ENCODE results near the gene GPR3. TPM values are rescaled to one million over a fixed set of nuclear protein-coding genes. Genes with fewer than 3 reads are reported as not detected.

The GPR3 gene
- total and polyA plus RNA-seq, 7 donors = 0.12 to 1.3 (median 0.42) TPM; not detected in 2

GRCh38 chr1:27435566-27436203 is 43.3 kb downstream of the GPR3 start:
- ATAC-seq = peak in 1 of 4 donors; percentile 24
- H3K4me1 ChIP-seq = peaks cover 80% of the 10 kb centered on the region
- H3K27ac ChIP-seq = peak overlapping the region; percentile 59
- no peak for DNase-seq
- no peaks in the 10 kb centered on the region for H3K36me3 ChIP-seq (ENCODE audit: insufficient read depth in 1 of 2, low read depth in 1 of 2)
- 54 to 59% (median 56%) methylated on average over 2 of the region's 2 CpGs for WGBS, 3 donors
- intact Hi-C loops (cut with DNase I) = loop anchor here (5.0 kb wide), 2 partner anchors 37 to 47 kb away; no protein-coding TSS in a partner anchor
- H3K27me3 ChIP-seq (ENCODE audit: insufficient read depth in 3 of 3, low read length in 2 of 3) = no peaks in the 10 kb centered on the region
- TF ChIP-seq, protein P1, sequence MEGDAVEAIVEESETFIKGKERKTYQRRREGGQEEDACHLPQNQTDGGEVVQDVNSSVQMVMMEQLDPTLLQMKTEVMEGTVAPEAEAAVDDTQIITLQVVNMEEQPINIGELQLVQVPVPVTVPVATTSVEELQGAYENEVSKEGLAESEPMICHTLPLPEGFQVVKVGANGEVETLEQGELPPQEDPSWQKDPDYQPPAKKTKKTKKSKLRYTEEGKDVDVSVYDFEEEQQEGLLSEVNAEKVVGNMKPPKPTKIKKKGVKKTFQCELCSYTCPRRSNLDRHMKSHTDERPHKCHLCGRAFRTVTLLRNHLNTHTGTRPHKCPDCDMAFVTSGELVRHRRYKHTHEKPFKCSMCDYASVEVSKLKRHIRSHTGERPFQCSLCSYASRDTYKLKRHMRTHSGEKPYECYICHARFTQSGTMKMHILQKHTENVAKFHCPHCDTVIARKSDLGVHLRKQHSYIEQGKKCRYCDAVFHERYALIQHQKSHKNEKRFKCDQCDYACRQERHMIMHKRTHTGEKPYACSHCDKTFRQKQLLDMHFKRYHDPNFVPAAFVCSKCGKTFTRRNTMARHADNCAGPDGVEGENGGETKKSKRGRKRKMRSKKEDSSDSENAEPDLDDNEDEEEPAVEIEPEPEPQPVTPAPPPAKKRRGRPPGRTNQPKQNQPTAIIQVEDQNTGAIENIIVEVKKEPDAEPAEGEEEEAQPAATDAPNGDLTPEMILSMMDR (IDR thresholded peaks at IDR 0.05) = no peak
- no peaks in the 10 kb centered on the region for H3K9me3 ChIP-seq
- no peak overlapping the region for H3K4me3 ChIP-seq

DNA sequence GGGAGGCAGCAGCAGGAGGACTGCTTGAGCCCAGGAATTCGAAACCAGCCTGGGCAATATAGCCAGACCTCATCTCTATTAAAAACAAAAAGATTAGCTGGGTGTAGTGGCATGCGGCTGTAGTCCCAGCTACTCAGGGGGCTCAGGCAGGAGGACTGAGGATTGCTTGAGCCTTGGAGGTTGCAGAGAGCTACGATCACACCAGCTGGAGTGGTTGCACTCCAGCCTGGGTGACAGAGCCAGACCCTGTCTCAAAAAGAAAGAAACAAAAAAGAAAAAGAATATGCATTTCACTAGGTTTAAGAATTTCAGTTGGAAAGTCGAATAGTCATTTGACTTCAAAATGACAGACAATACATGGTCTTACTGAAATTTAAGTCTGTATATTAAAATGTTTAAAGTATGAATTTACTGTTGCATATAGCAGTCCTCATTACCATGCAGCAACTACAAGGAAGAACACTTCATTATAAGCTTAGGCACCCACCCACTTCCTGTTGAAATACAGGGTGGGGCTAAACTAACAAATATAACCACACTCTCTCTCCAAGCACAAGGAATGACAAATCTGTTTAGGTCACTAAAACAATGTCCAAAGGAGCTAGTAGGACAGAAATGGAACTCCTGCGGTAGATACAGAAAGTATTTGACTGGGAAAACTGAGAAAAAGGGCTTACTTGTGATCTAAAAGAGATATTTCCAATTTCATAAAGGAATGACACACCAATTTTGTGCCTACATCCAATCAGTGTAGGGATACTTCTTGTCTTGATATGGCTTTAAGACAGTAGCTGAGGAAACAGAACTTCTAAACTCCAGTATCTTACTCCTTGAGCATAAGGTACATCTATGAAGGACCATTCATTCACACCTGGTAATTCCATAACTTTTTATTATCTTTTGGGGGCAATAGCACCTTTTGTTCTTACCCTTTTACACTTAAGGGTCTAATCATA is 44.1 kb downstream of the GPR3 start:
- H3K4me3 ChIP-seq = no peak overlapping the region
- H3K27me3 ChIP-seq (ENCODE audit: insufficient read depth in 3 of 3, low read length in 2 of 3) = no peaks in the 10 kb centered on the region
- intact Hi-C loops (cut with DNase I) = loop anchor here (5.0 kb wide), 2 partner anchors 36 to 46 kb away; no protein-coding TSS in a partner anchor
- ATAC-seq (peak; percentile 40 to 78 (median 68)), DNase-seq (no peak)
- peaks cover 72% of the 10 kb centered on the region for H3K4me1 ChIP-seq
- WGBS, 3 donors = 38 to 49% (median 38%) methylated on average over 5 of the region's 5 CpGs
- TF ChIP-seq, protein P1 (IDR thresholded peaks at IDR 0.05) = no peak
- H3K36me3 ChIP-seq (ENCODE audit: insufficient read depth in 1 of 2, low read depth in 1 of 2) = no peaks in the 10 kb centered on the region
- no peaks in the 10 kb centered on the region for H3K9me3 ChIP-seq
- H3K27ac ChIP-seq = peak overlapping the region; percentile 59

DNA sequence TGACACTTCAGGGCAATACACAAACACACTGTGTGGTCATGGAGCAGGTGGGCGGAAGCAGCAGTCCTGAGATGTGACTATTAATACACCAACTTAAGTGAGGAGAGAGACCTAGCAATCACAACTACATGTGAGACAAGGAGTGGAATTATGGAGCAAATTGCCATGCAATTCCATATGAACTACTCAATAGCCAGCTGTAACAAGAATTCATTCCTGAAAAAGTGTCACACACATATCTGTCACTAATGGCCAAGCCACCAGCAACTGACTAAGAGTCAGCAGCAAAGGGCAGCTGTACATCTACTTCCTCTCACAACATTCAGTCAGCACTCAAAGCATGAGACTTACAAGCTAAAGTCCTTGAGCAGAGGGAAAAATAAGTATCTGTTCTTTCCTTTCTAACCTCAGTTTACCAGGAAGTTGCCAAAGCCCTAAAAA is 46.2 kb downstream of the GPR3 start:
- H3K27ac ChIP-seq = peak overlapping the region; percentile 59
- intact Hi-C loops (cut with DNase I) = loop anchor here (5.0 kb wide), 2 partner anchors 34 to 44 kb away; no protein-coding TSS in a partner anchor
- no peak for DNase-seq
- no peaks in the 10 kb centered on the region for H3K27me3 ChIP-seq (ENCODE audit: insufficient read depth in 3 of 3, low read length in 2 of 3)
- H3K4me3 ChIP-seq = no peak overlapping the region
- WGBS, 3 donors = 87 to 95% (median 87%) methylated on average over 1 of the region's 1 CpG
- peaks cover 59% of the 10 kb centered on the region for H3K4me1 ChIP-seq
- ATAC-seq = peak in 2 of 4 donors; percentile 50 to 54
- no peaks in the 10 kb centered on the region for H3K36me3 ChIP-seq (ENCODE audit: insufficient read depth in 1 of 2, low read depth in 1 of 2)
- H3K9me3 ChIP-seq = no peaks in the 10 kb centered on the region
- TF ChIP-seq, protein P1 (IDR thresholded peaks at IDR 0.05) = no peak

DNA sequence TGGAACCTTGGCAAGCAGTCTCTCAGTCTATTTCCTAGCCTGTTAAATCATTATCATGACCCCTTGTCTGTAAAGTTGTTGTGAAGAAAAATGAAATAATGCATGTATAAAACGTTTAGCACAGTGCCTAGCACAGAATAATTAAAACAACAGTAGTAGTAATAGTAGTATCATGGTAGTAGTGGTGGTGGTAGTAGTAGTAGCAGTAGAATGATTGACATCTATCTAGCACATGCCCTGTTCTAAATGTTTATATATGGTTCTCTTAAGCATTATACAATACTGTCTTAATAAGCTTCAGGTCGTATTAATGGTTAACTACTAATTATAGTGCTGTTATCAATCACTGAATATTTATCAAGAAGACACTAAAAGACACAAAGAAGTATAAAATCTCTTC is 46.7 kb downstream of the GPR3 start:
- intact Hi-C loops (cut with DNase I) = loop anchor here (5.0 kb wide), 2 partner anchors 33 to 43 kb away; no protein-coding TSS in a partner anchor
- Histone ChIP-seq H3K36me3 (ENCODE audit: insufficient read depth in 1 of 2, low read depth in 1 of 2) (no peaks in the 10 kb centered on the region), H3K27me3 (ENCODE audit: insufficient read depth in 3 of 3, low read length in 2 of 3) (no peaks in the 10 kb centered on the region), H3K4me3 (no peak overlapping the region), H3K4me1 (peaks cover 54% of the 10 kb centered on the region), H3K27ac (peak overlapping the region; percentile 59), H3K9me3 (no peaks in the 10 kb centered on the region)
- DNase-seq = no peak
- WGBS, 3 donors = 44 to 56% (median 51%) methylated on average over 2 of the region's 2 CpGs
- ATAC-seq = no peak
- TF ChIP-seq, protein P1 (IDR thresholded peaks at IDR 0.05) = no peak

Measured in psoas muscle (tissue), 8 donors.